Measurements from ENCODE around the gene RNF32. TPM values are rescaled to one million over a fixed set of nuclear protein-coding genes. Genes with fewer than 3 reads are reported as not detected.
A peak's percentile ranks its signal among the peaks of the same experiment; 100 is the strongest.

Gene RNF32
- total and polyA plus RNA-seq, 4 donors: 0.59 to 1.3 (median 0.72) TPM

DNA sequence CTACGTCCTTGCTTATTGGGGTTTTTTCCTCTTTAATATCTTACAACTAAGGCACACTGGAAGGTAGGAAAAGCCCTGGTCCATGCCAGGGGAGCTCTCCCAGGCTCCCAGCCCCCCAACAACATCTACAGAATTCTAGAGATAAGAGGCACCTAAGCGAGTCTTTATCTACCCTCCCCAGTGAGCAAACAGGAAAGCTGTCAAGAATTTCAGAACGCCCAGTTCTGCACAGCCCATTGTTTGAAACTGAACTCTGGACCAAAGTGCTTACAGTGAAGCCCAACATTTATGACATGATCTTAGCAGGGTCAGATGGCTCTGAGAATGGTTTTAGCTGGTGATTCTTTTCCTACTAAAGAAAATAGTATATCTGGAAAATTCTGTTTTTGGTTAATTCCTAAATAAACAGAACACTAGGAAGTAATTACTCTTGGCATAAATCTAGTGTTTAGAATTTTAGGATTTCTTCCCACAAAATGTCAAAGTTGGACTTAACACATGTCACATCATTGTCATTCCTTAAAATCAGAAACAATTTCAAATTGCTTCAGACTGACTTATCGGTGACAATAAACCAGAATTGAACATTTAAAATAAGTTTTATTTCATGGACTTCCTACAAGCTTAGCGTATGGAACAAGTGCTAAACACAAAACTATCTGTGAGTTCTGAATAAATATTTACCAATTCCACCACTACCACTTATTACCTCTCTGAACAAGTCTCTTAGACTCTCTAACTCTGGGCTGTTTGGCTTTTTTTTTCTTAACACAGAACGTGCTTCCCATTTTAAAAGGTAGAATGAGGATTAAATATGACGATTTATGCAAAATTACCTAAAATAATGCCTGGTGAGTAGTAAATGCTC is 31.3 kb upstream of the RNF32 start:
- WGBS: 52% methylated on average over 7 of the region's 7 CpGs
- H3K36me3 ChIP-seq (ENCODE audit: control insufficient read depth in 4 of 4, insufficient read depth in 3 of 4, low read depth in 1 of 4, low read length in 3 of 4): no peaks in the 10 kb centered on the region
- TF ChIP-seq FOXA2 (IDR thresholded peaks at IDR 0.05): peak; percentile 29
- no peak for TF ChIP-seq JUND (IDR thresholded peaks at IDR 0.05)
- TF ChIP-seq GABPA (IDR thresholded peaks at IDR 0.05 in 1 of 2, conservative IDR thresholded peaks at IDR 0.05 in 1 of 2): no peak
- no peak for TF ChIP-seq EGR1 (IDR thresholded peaks at IDR 0.05; ENCODE audit: low read depth in 2 of 2)
- TF ChIP-seq NR2F2 (IDR thresholded peaks at IDR 0.05): peak; percentile 86
- peak; percentile 19 for TF ChIP-seq YY1 (IDR thresholded peaks at IDR 0.05)
- TF ChIP-seq RXRA (IDR thresholded peaks at IDR 0.05): peak; percentile 57 to 66
- peak; percentile 51 to 60 for TF ChIP-seq RAD21 (IDR thresholded peaks at IDR 0.05)
- TF ChIP-seq, protein P1, sequence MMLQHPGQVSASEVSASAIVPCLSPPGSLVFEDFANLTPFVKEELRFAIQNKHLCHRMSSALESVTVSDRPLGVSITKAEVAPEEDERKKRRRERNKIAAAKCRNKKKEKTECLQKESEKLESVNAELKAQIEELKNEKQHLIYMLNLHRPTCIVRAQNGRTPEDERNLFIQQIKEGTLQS (IDR thresholded peaks at IDR 0.05): no peak
- TF ChIP-seq SP1 (IDR thresholded peaks at IDR 0.05): peak; percentile 87
- no peak for TF ChIP-seq FOXA1 (IDR thresholded peaks at IDR 0.05)
- peak; percentile 28 for TF ChIP-seq TAF1 (conservative IDR thresholded peaks at IDR 0.05)
- TF ChIP-seq HNF4A (conservative IDR thresholded peaks at IDR 0.05): peak; percentile 92
- peak; percentile 85 for TF ChIP-seq HNF4G (IDR thresholded peaks at IDR 0.05)
- TF ChIP-seq, protein P2, sequence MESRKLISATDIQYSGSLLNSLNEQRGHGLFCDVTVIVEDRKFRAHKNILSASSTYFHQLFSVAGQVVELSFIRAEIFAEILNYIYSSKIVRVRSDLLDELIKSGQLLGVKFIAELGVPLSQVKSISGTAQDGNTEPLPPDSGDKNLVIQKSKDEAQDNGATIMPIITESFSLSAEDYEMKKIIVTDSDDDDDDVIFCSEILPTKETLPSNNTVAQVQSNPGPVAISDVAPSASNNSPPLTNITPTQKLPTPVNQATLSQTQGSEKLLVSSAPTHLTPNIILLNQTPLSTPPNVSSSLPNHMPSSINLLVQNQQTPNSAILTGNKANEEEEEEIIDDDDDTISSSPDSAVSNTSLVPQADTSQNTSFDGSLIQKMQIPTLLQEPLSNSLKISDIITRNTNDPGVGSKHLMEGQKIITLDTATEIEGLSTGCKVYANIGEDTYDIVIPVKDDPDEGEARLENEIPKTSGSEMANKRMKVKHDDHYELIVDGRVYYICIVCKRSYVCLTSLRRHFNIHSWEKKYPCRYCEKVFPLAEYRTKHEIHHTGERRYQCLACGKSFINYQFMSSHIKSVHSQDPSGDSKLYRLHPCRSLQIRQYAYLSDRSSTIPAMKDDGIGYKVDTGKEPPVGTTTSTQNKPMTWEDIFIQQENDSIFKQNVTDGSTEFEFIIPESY (IDR thresholded peaks at IDR 0.05): no peak
- TF ChIP-seq, protein P3, sequence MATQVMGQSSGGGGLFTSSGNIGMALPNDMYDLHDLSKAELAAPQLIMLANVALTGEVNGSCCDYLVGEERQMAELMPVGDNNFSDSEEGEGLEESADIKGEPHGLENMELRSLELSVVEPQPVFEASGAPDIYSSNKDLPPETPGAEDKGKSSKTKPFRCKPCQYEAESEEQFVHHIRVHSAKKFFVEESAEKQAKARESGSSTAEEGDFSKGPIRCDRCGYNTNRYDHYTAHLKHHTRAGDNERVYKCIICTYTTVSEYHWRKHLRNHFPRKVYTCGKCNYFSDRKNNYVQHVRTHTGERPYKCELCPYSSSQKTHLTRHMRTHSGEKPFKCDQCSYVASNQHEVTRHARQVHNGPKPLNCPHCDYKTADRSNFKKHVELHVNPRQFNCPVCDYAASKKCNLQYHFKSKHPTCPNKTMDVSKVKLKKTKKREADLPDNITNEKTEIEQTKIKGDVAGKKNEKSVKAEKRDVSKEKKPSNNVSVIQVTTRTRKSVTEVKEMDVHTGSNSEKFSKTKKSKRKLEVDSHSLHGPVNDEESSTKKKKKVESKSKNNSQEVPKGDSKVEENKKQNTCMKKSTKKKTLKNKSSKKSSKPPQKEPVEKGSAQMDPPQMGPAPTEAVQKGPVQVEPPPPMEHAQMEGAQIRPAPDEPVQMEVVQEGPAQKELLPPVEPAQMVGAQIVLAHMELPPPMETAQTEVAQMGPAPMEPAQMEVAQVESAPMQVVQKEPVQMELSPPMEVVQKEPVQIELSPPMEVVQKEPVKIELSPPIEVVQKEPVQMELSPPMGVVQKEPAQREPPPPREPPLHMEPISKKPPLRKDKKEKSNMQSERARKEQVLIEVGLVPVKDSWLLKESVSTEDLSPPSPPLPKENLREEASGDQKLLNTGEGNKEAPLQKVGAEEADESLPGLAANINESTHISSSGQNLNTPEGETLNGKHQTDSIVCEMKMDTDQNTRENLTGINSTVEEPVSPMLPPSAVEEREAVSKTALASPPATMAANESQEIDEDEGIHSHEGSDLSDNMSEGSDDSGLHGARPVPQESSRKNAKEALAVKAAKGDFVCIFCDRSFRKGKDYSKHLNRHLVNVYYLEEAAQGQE (IDR thresholded peaks at IDR 0.05): peak; percentile 57
- TF ChIP-seq, protein P4, sequence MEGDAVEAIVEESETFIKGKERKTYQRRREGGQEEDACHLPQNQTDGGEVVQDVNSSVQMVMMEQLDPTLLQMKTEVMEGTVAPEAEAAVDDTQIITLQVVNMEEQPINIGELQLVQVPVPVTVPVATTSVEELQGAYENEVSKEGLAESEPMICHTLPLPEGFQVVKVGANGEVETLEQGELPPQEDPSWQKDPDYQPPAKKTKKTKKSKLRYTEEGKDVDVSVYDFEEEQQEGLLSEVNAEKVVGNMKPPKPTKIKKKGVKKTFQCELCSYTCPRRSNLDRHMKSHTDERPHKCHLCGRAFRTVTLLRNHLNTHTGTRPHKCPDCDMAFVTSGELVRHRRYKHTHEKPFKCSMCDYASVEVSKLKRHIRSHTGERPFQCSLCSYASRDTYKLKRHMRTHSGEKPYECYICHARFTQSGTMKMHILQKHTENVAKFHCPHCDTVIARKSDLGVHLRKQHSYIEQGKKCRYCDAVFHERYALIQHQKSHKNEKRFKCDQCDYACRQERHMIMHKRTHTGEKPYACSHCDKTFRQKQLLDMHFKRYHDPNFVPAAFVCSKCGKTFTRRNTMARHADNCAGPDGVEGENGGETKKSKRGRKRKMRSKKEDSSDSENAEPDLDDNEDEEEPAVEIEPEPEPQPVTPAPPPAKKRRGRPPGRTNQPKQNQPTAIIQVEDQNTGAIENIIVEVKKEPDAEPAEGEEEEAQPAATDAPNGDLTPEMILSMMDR (IDR thresholded peaks at IDR 0.05; ENCODE audit: low read depth, low read length, missing input control): no peak
- TF ChIP-seq, protein P5, sequence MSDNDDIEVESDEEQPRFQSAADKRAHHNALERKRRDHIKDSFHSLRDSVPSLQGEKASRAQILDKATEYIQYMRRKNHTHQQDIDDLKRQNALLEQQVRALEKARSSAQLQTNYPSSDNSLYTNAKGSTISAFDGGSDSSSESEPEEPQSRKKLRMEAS (IDR thresholded peaks at IDR 0.05): no peak
- no peaks in the 10 kb centered on the region for H3K27me3 ChIP-seq (ENCODE audit: control insufficient read depth in 4 of 4, insufficient read depth in 4 of 4, low read length in 3 of 4)
- H3K9me3 ChIP-seq (ENCODE audit: control insufficient read depth in 4 of 4, low read length in 3 of 4): no peaks in the 10 kb centered on the region
- H3K4me3 ChIP-seq (ENCODE audit: low read depth in 1 of 3, low read length in 3 of 3): no peak overlapping the region
- peak overlapping the region in 1 of 2 donors; percentile 16 for H3K9ac ChIP-seq (ENCODE audit: low read depth in 1 of 2, low read length in 2 of 2)
- peak overlapping the region; percentile 3 to 35 for H3K27ac ChIP-seq (ENCODE audit: low read depth in 1 of 2, low read length in 2 of 2)
- H3K4me1 ChIP-seq (ENCODE audit: control insufficient read depth in 4 of 4, insufficient read depth in 4 of 4, low read length in 3 of 4): peaks cover 8 to 43% (median 22%) of the 10 kb centered on the region in 4 donors
- DNase-seq (ENCODE audit: low spot score): no peak
